GM18498 (cell line): ENCODE data around the gene THAP12.
A peak's percentile ranks its signal among the peaks of the same experiment; 100 is the strongest.
"Not testable (repeated sequence)": the region's sequence is repeated elsewhere in the genome, so short reads cannot be mapped to it uniquely, and the experiment has no call there.

Experiments used
- ATAC-seq: cut with Tn5 transposase; IDR thresholded peaks from one replicate; pipeline ENCODE4 v1.9.1; 2021; ENCODE audit warnings: mild to moderate bottlenecking, moderate library complexity; ENCODE audit not compliant: unreplicated experiment

THAP12 gene, protein sequence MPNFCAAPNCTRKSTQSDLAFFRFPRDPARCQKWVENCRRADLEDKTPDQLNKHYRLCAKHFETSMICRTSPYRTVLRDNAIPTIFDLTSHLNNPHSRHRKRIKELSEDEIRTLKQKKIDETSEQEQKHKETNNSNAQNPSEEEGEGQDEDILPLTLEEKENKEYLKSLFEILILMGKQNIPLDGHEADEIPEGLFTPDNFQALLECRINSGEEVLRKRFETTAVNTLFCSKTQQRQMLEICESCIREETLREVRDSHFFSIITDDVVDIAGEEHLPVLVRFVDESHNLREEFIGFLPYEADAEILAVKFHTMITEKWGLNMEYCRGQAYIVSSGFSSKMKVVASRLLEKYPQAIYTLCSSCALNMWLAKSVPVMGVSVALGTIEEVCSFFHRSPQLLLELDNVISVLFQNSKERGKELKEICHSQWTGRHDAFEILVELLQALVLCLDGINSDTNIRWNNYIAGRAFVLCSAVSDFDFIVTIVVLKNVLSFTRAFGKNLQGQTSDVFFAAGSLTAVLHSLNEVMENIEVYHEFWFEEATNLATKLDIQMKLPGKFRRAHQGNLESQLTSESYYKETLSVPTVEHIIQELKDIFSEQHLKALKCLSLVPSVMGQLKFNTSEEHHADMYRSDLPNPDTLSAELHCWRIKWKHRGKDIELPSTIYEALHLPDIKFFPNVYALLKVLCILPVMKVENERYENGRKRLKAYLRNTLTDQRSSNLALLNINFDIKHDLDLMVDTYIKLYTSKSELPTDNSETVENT

DNA sequence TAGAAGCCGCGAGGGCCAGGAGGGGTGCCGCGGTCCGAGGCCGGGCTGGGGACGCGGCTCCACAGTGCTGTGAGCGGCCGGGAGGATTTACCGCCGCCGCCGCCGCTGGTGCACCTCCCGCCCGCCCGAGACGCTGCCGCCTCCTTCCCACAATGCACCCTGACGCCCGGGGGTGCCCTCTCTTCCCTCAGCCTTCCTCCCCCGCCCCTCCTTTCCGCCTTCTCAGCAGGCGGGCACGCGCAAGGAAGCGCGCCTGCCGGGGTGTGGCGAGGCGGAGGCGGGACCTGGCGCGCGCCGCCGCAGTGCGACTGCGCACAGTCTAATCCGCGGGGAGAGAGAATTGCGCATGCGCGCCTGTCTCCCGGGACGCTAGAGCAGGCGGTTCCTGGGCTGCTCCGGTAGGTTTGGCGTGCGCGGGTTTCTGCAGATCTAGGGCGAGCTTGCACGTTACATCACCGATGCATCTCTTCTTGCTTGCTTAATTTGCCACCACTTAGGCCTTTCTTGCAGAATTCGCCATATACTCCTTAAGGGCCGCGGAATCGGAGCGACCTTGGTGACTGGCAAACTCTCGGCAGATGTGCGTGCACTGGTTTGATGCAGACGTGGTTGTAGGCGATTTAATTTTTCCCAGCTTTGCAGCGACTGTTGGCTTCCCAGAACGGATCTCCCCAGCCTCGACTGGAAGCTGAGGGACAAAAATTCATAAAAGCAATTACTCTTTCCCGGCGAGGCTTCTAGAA is at the start of gene THAP12, which contains the start of gene GVQW3:
TSS of gene THAP12 (minus strand) at position 156 of the 743 bp plus-strand sequence. CDS start 296 bp downstream, outside the sequence.
TSS of gene GVQW3 (plus strand) at position 347 of the 743 bp plus-strand sequence. CDS start 506 bp downstream, outside the sequence.
- peak; percentile 83 for ATAC-seq

DNA sequence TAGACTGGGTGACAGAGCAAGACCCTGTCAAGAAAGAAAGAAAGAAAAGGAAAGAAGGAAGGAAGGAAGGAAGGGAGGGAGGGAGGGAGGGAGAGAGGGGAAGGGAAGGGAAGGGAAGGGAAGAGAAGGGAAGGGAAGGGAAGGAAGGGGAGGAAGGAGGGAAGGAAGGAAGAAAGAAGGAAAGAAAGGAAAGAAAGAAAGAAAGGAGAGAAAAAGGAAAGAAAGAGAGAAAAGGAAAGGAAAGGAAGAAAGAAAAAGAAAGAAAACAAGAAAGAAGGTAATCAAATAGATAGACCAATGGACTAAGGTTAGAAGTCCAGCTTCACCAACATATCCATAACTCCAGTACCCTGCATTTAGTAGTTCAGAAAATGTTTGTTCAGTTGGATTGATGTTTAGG is 45.7 kb upstream of the THAP12 start:
- ATAC-seq = no peak

DNA sequence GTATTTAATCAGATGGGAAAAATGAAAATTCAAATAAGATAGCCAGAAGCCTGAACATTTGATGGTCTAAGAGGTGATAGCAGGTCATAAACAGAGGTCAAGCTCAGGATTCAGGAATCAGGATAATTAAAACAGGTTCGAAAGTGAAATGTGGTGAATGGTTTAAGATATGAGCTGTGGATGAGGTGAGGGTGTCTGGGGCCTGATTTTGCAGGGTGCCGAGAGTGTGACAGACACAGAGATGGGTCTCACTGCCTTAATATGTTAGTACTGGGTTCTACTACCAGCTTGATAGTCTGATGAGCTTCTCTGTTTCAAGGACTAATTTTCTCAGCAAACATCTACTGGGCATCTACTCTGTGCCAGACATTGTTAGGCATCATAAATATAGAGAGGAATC is 44.0 kb upstream of the THAP12 start:
- no peak for ATAC-seq

DNA sequence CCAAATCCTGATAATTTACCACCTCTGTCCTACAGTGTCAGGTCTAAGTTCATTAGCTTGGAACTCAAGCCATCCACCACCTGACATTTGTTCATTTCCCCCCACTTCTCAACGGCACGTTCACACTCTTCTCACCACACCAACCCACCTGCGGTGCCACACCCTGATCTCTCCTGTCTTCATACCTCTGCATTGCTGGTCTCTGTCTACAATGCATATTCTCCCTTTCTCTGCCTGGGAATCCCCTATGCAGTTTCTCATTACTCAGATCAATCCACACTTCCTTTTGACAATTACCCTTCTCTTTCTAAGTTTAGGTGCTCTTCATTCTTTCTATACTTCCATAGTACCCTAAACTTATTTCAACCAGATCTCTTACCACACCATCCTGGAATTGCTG is 43.4 kb upstream of the THAP12 start:
- peak; percentile 63 for ATAC-seq

DNA sequence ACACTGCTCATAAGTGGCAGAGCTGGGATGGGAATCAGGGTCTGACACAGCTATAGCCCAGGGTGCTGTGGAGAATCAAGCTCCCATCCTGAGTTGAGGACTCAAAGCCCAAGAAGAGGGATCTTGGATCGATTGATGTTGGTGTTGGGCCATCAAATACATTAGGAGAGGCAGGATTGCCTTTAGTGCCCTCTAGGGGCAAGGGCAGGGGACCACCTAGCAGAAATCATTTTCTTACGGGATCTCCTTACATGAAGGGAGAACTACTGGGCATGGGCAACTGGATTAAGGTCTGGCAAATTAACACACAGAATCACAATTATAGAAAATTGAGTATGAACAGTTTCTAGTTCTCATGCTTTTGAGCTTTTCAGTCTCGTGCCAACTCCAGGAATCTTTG is 39.0 kb upstream of the THAP12 start:
- ATAC-seq = no peak

DNA sequence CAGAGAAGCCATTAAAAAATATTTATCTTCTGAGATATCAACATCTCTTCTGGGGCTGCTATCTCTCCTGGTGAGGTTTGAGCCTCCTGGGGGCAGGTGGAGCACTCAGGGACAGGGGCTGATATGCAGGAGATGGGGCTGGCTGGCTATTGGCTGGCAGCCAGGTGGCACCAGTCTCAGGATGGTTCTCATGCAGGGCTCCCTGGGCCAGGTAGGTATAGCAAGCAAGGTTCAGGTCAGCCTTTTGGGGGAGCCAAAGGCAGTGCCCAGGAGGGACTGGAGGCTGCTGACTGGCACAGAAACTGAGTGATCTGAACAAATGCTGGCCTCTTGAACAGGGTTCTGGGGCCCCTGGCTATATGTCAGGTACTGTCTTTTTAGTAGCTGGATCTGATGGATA is 34.1 kb upstream of the THAP12 start:
- no peak for ATAC-seq

DNA sequence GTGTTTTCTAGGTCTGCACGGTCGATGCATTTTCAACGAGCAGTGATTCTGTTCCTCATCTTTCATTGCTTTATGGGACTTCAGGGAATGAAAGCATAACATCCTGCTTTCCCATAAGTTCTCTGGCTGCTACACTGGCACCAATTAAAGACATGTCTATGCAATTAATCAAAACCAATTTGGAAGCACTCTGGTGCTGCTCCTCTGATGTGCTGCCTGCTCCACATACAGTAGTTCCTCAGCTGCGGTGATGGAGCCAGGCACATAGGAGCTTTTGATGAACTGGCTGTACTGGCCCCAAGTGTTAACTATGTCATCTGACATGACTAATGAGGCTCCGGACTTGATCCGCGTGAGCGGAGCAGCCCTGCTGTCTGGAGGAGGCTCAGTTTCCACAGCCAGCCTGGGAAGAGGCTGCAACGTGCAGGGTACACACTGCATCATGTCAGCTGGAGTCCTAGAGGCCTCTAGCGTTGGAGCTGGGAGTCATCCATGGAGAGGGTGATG is 30.0 kb upstream of the THAP12 start:
- no peak for ATAC-seq

DNA sequence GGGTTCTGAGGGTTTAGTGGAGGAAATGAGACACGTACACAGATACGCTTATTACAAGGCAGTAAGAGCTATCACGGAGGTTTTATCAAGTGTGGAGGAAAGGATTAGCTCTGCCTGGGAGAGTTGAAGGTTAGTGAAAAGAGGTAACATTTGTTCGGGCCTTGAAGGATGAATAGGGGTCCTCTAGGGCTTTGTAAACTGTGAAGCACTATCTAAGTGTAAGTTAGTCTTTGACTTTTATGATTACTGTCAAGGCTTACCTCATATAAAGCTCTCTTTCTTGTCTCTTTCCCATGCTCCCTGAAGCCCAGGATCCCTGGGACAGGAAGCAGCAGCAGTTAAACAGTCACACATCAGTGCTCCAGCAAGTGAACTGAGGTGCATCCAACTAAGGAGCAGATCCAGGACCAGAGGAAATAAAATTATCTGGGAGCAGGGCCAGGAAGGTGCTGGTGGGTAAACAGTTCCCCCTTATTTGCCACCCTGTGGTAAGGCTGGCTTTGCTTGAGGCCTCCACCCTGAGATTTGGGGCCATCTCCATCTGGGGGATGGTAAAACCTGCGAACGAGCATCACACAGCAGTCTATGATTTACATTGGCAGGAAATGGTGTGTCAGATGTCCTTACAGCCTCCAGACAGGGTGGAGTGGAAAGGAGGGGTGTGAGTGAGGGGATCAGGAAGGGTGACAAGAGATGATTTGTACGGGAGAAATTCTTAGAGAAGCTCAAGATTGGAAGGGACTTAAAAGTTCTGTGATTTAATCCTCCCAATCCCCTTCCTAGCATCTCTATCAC is 27.4 kb upstream of the THAP12 start:
- ATAC-seq = no peak

DNA sequence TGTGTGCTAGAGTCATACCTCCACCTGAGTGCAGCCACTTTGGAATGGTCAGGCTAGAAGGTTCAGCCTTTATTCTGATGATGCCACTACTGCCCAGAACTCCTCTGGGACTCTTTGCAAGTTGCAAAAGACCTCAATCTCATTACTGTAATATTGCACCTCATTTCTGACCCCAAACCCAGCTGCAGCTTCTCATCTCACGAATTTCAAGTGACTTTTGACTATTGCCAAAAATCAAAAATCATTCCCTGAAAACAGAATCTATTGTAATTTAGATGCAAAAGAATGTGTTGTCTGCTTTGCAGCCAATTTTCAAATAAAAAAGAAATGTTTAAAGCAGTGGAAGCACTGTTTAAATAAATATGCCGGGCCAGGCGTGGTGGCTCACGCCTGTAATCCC is 25.4 kb upstream of the THAP12 start:
- ATAC-seq = no peak

DNA sequence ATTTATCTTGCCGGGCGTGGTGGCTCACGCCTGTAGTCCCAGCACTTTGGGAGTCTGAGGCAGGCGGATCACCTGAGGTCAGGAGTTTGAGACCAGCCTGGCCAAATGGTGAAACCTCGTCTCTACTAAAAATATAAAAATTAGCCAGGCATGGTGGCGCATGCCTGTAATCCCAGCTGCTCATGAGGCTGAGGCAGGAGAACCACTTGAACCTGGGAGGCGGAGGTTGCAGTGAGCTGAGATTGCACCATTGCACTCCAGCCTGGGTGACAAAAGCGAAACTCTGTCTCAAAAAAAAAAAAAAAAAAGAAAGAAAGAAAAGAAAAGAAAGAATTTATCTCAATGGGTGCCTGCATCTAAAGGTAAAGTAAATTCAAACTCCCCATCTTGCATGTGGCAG is 20.6 kb upstream of the THAP12 start:
- not testable (repeated sequence) for ATAC-seq

DNA sequence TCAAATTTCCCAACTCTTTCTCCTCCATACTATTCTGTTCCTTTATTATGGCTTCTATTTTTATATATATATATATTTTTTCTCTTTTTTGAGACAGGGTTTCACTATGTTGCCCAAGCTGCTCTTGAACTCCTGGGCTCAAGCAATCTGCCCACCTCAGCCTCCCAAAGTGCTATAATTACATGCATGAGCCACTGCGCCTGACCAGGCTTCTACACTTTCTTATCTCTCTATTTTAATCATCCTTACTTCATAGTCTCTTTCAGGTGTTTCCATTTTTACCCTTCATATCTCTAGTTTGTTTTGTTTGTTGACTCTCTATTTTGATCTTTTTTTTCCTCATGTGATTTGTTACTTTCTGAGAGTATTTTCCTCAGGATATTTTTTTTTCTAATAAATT is 20.0 kb upstream of the THAP12 start:
- no peak for ATAC-seq

DNA sequence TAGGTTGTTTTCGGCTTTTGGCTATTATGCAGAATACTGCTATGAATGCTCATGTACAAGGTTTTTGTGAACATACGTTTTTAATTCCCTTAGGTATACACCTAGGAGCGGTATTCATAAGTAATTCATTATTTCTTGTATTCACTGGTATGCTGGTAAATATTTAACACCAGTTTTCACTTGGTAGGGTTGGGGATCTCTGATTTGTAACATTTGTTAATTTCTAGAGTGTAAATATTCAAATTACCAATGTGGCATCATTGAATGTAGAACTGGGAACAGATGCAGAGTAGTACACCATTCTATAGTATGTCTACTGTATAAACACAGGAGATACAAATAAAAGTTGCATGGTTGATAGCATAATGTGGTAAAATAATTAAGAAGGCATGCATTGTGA is 16.5 kb upstream of the THAP12 start:
- ATAC-seq = no peak

DNA sequence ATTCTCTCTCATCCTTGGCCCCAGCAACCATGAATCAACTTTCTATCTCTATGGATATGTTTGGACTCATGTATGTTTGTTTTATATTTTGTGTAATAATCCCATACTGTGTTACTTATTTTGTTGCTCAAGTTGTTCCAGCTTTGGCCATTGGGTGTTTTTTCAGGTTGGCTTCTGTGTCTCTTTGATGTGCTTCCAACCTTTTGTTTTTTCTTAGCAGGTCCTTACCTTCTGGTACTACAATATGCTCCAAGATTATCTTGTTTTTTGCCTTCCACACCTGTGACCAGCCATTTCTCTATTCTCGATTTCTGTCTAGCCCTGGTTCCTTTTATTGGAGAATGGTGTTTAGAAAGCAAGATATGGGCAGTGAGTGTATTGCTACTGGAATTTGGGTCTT is 14.4 kb upstream of the THAP12 start:
- ATAC-seq = no peak

DNA sequence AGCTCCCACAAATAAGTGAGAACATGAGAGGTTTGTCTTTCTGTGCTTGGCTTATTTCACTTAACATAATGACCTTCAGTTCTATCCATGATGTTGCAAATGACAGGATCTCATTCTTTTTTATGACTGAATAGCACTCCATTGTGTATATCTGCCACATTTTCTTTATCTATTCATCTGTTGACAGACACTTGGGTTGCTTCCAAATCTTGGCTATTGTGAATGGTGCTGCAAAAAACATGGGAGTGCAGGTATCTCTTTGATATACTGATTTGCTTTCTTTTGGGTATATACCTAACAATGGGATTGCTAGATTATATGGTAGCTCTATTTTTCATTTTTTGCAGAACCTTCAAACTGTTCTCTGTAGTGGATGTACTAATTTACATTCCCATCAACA is 13.5 kb upstream of the THAP12 start:
- ATAC-seq = no peak

DNA sequence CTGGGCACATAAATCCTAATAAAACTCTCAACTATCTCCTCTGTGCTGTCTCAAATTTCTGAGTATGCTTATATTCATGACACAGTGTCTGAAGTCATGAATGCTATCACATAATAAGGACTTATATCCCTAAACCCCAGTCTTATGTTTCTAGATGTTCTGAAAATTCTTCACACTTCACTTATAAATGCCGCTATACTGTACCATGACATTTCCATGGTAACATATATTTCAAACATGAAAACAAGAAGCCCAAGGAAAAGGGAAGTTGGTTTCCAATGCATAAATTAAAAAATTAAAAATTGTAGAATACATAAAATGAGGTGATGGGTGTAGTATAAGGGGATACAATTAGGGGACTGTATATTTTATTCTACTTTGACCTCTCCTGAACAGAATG is 11.9 kb upstream of the THAP12 start:
- ATAC-seq = no peak

DNA sequence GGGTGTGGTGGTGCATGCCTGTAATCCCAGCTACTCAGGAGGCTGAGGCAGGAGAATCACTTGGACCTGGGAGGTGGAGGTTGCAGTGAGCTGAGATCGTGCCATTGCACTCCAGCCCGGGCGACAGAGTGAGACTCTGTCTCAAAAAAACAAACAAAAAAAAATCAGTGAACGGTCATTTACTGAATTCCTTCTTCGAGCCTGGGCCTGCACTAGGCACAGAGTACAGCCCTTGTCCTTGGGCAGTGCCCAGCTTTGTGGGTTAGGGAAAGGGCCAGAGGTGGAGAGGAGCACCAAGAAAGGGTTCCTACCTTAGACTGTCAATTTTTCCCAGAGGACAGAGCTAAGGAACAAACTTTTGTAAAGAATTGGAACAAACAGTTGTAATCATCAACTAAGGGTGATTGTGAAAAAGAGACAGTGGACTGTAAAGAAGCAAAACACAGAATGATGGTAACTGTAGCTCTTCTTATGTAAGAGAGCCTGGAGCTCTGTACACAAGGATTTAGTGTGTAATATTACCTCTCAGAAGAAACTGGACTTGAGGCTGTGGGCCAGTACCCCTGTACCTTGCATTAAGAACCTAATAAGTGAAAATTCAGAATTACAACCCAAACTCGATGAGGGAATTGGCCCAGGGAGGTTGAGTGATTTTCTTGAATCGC is 11.0 kb upstream of the THAP12 start:
- ATAC-seq = no peak

DNA sequence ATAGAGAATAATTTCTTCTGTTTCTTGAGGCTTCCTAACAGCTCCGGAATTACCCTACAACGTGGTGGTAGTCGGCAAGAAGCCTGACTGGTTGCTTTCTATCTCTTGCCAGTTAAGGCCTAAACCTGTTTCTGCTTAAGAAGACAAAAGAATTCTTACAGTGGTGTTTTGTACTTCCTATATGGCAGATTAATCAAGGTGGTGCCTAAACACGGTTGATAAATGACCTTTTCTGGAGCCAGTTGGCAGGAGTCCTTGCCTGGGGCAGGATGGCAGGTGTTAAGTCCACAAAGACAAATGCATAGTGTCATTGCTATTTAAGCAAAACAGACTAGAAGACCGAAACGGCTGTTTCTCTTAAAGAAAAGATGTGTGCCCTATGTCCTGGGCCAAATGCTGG is 10.1 kb upstream of the THAP12 start:
- no peak for ATAC-seq

DNA sequence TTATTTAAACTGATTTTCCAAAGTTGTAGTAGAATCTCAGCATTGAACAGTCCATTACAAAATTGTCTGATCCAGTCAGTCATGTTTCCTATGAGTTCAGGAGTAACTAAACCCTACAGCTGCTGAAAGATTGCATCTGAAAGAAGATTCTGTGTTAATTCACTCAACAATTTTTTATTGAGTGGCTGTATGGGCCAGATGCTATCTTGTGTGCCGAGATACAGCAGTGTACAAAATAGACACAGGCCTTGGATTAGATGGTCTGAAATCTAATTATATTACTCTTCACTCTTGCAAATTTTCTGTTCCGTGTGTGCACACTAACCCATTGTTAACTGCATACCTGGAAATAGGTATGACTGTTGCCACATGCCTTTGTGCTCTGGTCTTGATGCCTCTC is 7.5 kb upstream of the THAP12 start:
- ATAC-seq = no peak

DNA sequence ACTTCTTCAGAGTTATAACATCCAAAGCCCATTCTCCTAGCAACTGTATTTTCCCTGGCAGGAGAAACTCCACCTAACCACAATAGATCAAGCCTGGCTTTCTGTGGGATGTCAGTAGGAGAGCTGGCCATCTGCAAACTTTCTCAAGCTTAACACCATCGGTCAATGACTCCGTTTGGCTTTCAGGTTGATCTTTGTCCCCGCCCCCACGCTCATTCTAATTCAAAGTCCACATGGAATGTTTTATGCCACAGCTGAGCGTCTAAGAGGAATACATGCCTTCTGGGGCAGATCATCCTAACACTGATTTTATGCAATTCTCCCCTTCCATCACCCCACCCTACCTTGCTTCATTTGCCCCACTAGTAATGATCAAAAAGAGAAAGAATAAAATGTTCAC is 5.0 kb upstream of the THAP12 start:
- no peak for ATAC-seq

DNA sequence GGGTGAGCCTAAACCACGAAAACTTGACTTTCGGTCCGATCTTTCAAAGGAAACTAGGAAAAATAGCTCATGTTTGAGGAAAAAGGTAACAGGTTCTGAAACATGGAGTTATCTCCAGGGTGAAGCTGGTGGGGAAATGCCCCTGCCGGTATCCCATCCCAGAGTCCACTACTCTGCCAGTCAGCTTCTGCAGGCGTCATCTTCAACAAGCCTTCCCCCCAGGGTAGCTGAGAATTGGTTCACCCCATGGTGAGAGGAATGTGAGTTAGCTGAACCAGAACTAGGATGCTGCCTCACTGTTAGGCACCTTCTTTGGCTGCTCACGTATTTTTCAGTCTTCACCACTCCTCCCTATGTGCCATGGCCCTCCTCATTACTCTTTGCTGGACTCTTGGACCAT is 1.3 kb upstream of the THAP12 start:
- ATAC-seq = no peak
